SU-DHL-6 (cell line): ENCODE data around the gene PSMF1.

Experiments used
- EZH2phosphoT487 ChIP-seq: fragments of 200-600 bp; sonication (generic), shearing (Covaris generic); conservative IDR thresholded peaks from 2 replicates; pipeline ENCODE4 v1.6.1; 2018; ENCODE audit warnings: mild to moderate bottlenecking, antibody characterized with exemption, low read length, moderate library complexity, mixed read lengths
- TF ChIP-seq, protein P1 (sequence below): fragments of 200-600 bp; sonication (generic); IDR thresholded peaks from one replicate; pipeline ENCODE4 v1.5.1; 2017; ENCODE audit warnings: antibody characterized with exemption, mild to moderate bottlenecking, low read length, moderate library complexity; ENCODE audit not compliant: insufficient read depth, poor library complexity, severe bottlenecking

DNA sequence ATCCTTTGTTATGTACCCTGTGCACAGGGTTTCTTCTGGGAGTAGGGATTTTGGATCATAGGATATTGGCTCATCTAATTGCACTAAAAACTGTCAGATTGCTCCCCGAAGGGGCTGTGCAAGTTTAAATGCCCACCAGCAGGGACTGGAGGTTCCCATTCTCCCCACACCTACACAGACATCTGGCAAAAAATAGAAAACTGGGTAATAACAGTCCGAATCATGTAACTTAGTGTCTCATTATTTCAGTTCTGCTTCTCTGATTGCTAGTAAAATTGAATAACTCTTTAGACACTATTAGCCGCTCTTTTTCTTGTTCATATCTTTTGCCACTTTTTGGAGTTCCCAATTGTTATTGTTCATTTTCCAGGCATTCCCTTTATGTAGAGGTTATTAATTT is 5.3 kb downstream of the PSMF1 start:
- TF ChIP-seq EZH2phosphoT487 = no peak
- TF ChIP-seq, protein P1, sequence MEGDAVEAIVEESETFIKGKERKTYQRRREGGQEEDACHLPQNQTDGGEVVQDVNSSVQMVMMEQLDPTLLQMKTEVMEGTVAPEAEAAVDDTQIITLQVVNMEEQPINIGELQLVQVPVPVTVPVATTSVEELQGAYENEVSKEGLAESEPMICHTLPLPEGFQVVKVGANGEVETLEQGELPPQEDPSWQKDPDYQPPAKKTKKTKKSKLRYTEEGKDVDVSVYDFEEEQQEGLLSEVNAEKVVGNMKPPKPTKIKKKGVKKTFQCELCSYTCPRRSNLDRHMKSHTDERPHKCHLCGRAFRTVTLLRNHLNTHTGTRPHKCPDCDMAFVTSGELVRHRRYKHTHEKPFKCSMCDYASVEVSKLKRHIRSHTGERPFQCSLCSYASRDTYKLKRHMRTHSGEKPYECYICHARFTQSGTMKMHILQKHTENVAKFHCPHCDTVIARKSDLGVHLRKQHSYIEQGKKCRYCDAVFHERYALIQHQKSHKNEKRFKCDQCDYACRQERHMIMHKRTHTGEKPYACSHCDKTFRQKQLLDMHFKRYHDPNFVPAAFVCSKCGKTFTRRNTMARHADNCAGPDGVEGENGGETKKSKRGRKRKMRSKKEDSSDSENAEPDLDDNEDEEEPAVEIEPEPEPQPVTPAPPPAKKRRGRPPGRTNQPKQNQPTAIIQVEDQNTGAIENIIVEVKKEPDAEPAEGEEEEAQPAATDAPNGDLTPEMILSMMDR = no peak
